Fibroblast of the aortic adventitia (primary cell): ENCODE measurements around the gene BFSP1. TPM values are rescaled to one million over a fixed set of nuclear protein-coding genes. Genes with fewer than 3 reads are reported as not detected.
A peak's percentile ranks its signal among the peaks of the same experiment; 100 is the strongest.

Experiments used
- DNase-seq: peaks from one replicate; pipeline ENCODE4 v3.0.0-alpha.2; 2010; ENCODE audit warnings: low read depth
- H3K4me3 ChIP-seq: 2 replicates; pipeline ENCODE4 v1.5.1; 2011; ENCODE audit warnings: low read depth, mild to moderate bottlenecking, control low read depth, low read length, moderate library complexity
- CTCF ChIP-seq: IDR thresholded peaks from 2 replicates; pipeline ENCODE4 v1.5.1; 2011; ENCODE audit warnings: mild to moderate bottlenecking, low read length, control low read depth, inconsistent platforms; ENCODE audit not compliant: insufficient read depth
- total RNA-seq: library from RNA; depleted of rRNA; stranded (reverse); fragments of >200 nt; gene quantifications from 2 replicates; pipeline ENCODE4 v1.2.3, GENCODE V29; 2012; ENCODE audit warnings: low replicate concordance

Gene BFSP1
- total RNA-seq, 1 donor = 1.3 TPM

GRCh38 chr20:17565169-17565845, 34.1 kb upstream of the BFSP1 start:
- DNase-seq = no peak
- H3K4me3 ChIP-seq = no peak overlapping the region
- TF ChIP-seq CTCF = no peak

DNA sequence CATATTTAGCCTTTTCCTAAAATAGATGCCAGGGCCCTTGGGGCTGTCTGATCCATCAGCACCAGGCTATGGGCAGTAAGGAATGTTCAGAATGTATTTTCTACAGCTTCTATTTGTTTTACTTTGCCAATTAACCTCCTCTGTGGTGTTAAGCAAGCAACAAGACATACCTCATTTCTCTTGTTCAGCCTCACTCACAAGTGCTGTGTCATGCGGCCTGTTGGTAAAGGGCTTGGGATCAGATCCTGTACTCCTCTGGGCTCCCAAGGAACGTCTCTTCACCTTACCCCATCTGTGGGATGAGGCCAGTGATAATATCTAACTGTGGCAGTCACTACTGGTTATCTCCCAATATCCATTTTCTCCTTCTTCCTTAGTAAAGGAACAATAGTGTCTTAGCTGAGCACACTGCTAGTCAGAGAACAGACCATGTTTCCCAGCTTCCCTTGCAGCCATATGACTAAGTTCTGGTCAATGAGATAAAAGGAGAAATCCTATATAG, 31.7 kb upstream of the BFSP1 start:
- no peak for TF ChIP-seq CTCF
- DNase-seq = peak; percentile 69
- no peak overlapping the region for H3K4me3 ChIP-seq

GRCh38 chr20:17560344-17561074, 29.3 kb upstream of the BFSP1 start:
- H3K4me3 ChIP-seq = no peak overlapping the region
- no peak for TF ChIP-seq CTCF
- no peak for DNase-seq

DNA sequence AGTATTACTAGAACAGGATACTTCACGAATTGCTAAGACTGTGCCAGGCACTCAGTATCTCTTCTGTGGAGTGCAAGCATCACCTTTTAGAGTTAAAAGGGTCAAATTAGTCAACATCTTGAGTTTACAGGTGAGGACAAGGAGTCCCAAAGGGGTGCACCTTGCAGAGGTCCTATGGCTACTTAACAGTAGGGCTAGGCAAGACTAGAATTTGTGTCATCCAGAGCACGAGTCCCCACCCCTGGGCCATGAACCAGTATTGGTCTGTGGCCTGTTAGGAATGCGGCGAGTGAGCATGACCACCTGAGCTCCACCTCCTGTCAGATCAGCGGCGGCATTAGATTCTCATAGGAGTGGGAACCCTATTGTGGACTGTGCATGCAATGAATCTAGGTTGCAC, 28.2 kb upstream of the BFSP1 start:
- no peak for DNase-seq
- no peak for TF ChIP-seq CTCF
- H3K4me3 ChIP-seq = no peak overlapping the region

DNA sequence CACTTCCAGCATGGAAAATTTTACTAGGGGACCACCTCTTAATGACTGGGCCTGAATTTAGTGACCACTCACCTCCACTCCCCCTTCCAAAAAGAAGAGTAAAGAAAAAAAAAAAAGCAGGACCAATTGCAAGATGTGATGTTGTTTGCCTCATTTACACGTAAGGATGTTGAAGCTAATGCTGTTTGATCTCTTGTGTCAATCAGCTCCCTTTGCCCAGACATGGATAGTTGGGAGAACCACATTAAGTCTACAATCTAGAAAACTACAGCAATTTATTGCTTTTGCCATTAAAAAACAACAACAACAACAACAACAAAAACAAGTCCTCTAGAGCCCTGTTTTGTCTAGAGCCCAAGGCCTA, 27.7 kb upstream of the BFSP1 start:
- no peak overlapping the region for H3K4me3 ChIP-seq
- no peak for TF ChIP-seq CTCF

DNA sequence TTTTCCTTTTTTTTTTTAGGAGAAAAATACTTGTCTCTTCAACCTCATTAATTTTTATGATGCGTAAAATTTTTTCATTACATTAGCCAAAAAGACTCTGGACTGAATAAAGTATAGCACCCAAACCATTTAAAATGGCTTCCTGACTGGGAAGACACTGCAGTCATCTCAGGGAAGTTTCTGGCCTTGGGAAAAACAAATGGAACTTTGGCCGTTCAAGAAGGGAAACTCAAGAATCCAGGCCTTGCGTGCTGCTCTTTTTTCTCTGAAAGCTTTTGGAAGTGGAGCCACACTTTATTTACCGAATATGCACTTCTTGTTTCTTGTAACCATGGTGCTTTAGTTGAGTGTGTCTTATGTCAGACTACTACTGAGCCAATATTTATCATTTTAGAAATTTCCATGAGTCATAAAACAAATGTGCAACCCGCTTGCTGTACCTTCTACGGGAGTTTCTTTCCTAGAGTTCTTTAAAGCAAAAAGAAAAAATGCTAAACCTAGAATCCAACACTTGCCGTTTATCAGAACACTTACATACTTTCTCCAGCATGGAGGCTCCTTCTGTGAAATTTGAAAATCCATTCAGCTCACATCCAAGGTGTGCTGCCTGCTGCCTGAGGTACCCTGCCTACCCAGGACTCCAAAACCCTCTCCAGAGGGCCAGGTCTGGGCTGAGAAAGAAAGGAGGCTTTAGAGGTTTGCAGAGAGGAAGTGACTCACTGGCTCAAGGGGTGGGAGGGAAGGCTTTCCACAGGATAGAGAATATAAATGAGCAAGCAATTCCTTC, 27.2 kb upstream of the BFSP1 start:
- peak; percentile 93 for DNase-seq
- no peak for TF ChIP-seq CTCF
- peak overlapping the region; percentile 25 for H3K4me3 ChIP-seq

More for the DNA sequence above, 27.7 kb upstream of the BFSP1 start:
- DNase-seq = no peak
